WTC11 (cell line): ENCODE data around the gene LRRC2. TPM values are rescaled to one million over a fixed set of nuclear protein-coding genes. Genes with fewer than 3 reads are reported as not detected.

ENCODE experiments used
- ATAC-seq: fragments of 200-7000 bp; cut with Tn5 transposase; 2 replicates; pipeline ENCODE4 v1.10.0; 2021; ENCODE audit warnings: mild to moderate bottlenecking, moderate library complexity
- CTCF ChIA-PET: fragments of 300-600 bp; sonication (Branson Sonifier 250); formaldehyde crosslinking; loops from one replicate; lab custom pipeline; 2021; ENCODE audit warnings: antibody characterized with exemption; lab: Charles Lee
- POLR2A ChIA-PET: fragments of 350-600 bp; sonication (Branson Sonifier 250); formaldehyde crosslinking; loops from one replicate; lab custom pipeline; 2021; ENCODE audit warnings: antibody characterized with exemption; lab: Charles Lee
- DNase-seq: peaks from one replicate; pipeline ENCODE4 v3.0.0; 2021; ENCODE audit warnings: low spot score
- H3K27ac Mint-ChIP-seq: 2 replicates; pipeline ENCODE4 v1.8.0; 2021; ENCODE audit warnings: mixed read lengths
- H3K27me3 Mint-ChIP-seq: 2 replicates; pipeline ENCODE4 v1.8.0; 2021; ENCODE audit warnings: low read depth, mild to moderate bottlenecking, moderate library complexity, mixed read lengths
- H3K36me3 Mint-ChIP-seq: 2 replicates; pipeline ENCODE4 v1.8.0; 2021; ENCODE audit warnings: mixed read lengths
- H3K4me1 Mint-ChIP-seq: 2 replicates; pipeline ENCODE4 v1.8.0; 2022; ENCODE audit warnings: mixed read lengths
- H3K4me3 Mint-ChIP-seq: 2 replicates; pipeline ENCODE4 v1.8.0; 2021; ENCODE audit warnings: mild to moderate bottlenecking, moderate library complexity, mixed read lengths
- H3K9me3 Mint-ChIP-seq: 2 replicates; pipeline ENCODE4 v1.8.0; 2021; ENCODE audit warnings: mixed read lengths
- ARID4B ChIP-seq: sonication (generic); formaldehyde crosslinking; IDR thresholded peaks from 2 replicates; pipeline ENCODE4 v1.8.0; 2023; ENCODE audit warnings: missing genetic modification reagents, mild to moderate bottlenecking, borderline replicate concordance
- CBFB ChIP-seq: sonication (generic); formaldehyde crosslinking; IDR thresholded peaks from 2 replicates; pipeline ENCODE4 v1.8.1; 2022; ENCODE audit warnings: mild to moderate bottlenecking, low read depth, missing genetic modification reagents
- CDX4 ChIP-seq: fragments of 250-450 bp; sonication (Bioruptor Pico); IDR thresholded peaks from 2 replicates; pipeline ENCODE4 v1.9.0; 2021; ENCODE audit warnings: moderate library complexity, mild to moderate bottlenecking, inconsistent platforms, borderline replicate concordance
- CREM ChIP-seq: sonication (generic); formaldehyde crosslinking; IDR thresholded peaks from 2 replicates; pipeline ENCODE4 v1.8.1; 2022; ENCODE audit warnings: mild to moderate bottlenecking, missing genetic modification reagents, moderate library complexity
- E2F5 ChIP-seq: sonication (generic); formaldehyde crosslinking; IDR thresholded peaks from 2 replicates; pipeline ENCODE4 v1.8.1; 2022; ENCODE audit warnings: mild to moderate bottlenecking, moderate library complexity, missing genetic modification reagents
- ELF4 ChIP-seq: sonication (generic); formaldehyde crosslinking; IDR thresholded peaks from 2 replicates; pipeline ENCODE4 v1.8.1; 2022; ENCODE audit warnings: low read depth, mild to moderate bottlenecking, moderate library complexity, missing genetic modification reagents
- HMGXB4 ChIP-seq: sonication (generic); formaldehyde crosslinking; IDR thresholded peaks from 2 replicates; pipeline ENCODE4 v1.8.1; 2023; ENCODE audit warnings: mild to moderate bottlenecking, moderate library complexity, missing genetic modification reagents
- PRDM15 ChIP-seq: sonication (generic); formaldehyde crosslinking; IDR thresholded peaks from 2 replicates; pipeline ENCODE4 v1.8.0; 2022; ENCODE audit warnings: missing genetic modification reagents
- PRRX2 ChIP-seq: fragments of 250-450 bp; sonication (Bioruptor Pico); IDR thresholded peaks from 2 replicates; pipeline ENCODE4 v1.8.0; 2021; ENCODE audit warnings: mild to moderate bottlenecking
- SMAD3 ChIP-seq: sonication (generic); formaldehyde crosslinking; IDR thresholded peaks from 2 replicates; pipeline ENCODE4 v1.8.0; 2022; ENCODE audit warnings: missing genetic modification reagents, mild to moderate bottlenecking, borderline replicate concordance
- SP1 ChIP-seq: sonication (generic); formaldehyde crosslinking; conservative IDR thresholded peaks from 2 replicates; pipeline ENCODE4 v1.8.1; 2022; ENCODE audit warnings: missing genetic modification reagents
- TCF7 ChIP-seq: sonication (generic); formaldehyde crosslinking; IDR thresholded peaks from 2 replicates; pipeline ENCODE4 v1.8.0; 2022; ENCODE audit warnings: mild to moderate bottlenecking, low read depth, missing genetic modification reagents, moderate library complexity
- TEAD4 ChIP-seq: sonication (generic); formaldehyde crosslinking; IDR thresholded peaks from 2 replicates; pipeline ENCODE4 v1.8.0; 2022; ENCODE audit warnings: mild to moderate bottlenecking, missing genetic modification reagents
- USF2 ChIP-seq: sonication (generic); formaldehyde crosslinking; IDR thresholded peaks from 2 replicates; pipeline ENCODE4 v1.8.1; 2023; ENCODE audit warnings: mild to moderate bottlenecking, missing genetic modification reagents, moderate library complexity
- ZNF219 ChIP-seq: sonication (generic); formaldehyde crosslinking; IDR thresholded peaks from 2 replicates; pipeline ENCODE4 v1.8.0; 2023; ENCODE audit warnings: missing genetic modification reagents, mild to moderate bottlenecking, borderline replicate concordance
- ZNF396 ChIP-seq: fragments of 250-450 bp; sonication (Bioruptor Pico); IDR thresholded peaks from 2 replicates; pipeline ENCODE4 v1.8.0; 2021; ENCODE audit warnings: mild to moderate bottlenecking, moderate library complexity, borderline replicate concordance
- total RNA-seq: library from RNA; stranded (reverse); gene quantifications from 3 replicates; pipeline ENCODE4 v1.2.3, GENCODE V29; 2021

LRRC2 gene
- total RNA-seq, 1 experiment from 2014 or later: 4.9 TPM

- H3K36me3 Mint-ChIP-seq: peaks cover 44% of the 10 kb centered on the region
- peaks cover 31% of the 10 kb centered on the region for H3K4me1 Mint-ChIP-seq
- H3K9me3 Mint-ChIP-seq: peaks cover 43% of the 10 kb centered on the region
- ChIA-PET CTCF (interaction anchor here (0.5 to 0.7 kb wide), 3 partner anchors 23 to 63 kb away, joined by 3 to 4 read pairs (median 4); no protein-coding TSS in a partner anchor), POLR2A (no interaction called here)
- no peak for TF ChIP-seq CBFB (CRISPR knock-in tag)
- H3K27me3 Mint-ChIP-seq: no peaks in the 10 kb centered on the region; the same call in 1 of the 2 replicates
- no peak overlapping the region for H3K27ac Mint-ChIP-seq
- ATAC-seq: no peak
- no peak for DNase-seq
- H3K4me3 Mint-ChIP-seq: no peak overlapping the region
Measured at GRCh38 chr3:46551615-46552014, 14.5 kb downstream of the LRRC2 start.

- H3K27me3 Mint-ChIP-seq: no peaks in the 10 kb centered on the region; the same call in 1 of the 2 replicates
- TF ChIP-seq ZNF219 (no peak), CBFB (CRISPR knock-in tag) (no peak), SMAD3 (CRISPR knock-in tag) (no peak), ZNF396 (CRISPR knock-in tag) (no peak), USF2 (CRISPR knock-in tag) (no peak), CREM (CRISPR knock-in tag) (no peak), ARID4B (no peak), SP1 (CRISPR knock-in tag) (no peak), CDX4 (CRISPR knock-in tag) (no peak), HMGXB4 (CRISPR knock-in tag) (no peak), ELF4 (CRISPR knock-in tag) (no peak), PRDM15 (no peak), TEAD4 (CRISPR knock-in tag) (no peak), PRRX2 (CRISPR knock-in tag) (no peak), E2F5 (no peak), TCF7 (no peak)
- peaks cover 47% of the 10 kb centered on the region for H3K4me1 Mint-ChIP-seq
- ATAC-seq: no peak
- H3K36me3 Mint-ChIP-seq: peaks cover 34% of the 10 kb centered on the region
- no peak overlapping the region for H3K4me3 Mint-ChIP-seq
- DNase-seq: no peak
- ChIA-PET CTCF (interaction anchor here (1.3 to 2.9 kb wide), 3 partner anchors 9 to 58 kb away, joined by 3 to 10 read pairs (median 10); no protein-coding TSS in a partner anchor), POLR2A (interaction anchor here (1.0 to 1.6 kb wide), 4 partner anchors 9 to 27 kb away, joined by 6 to 7 read pairs (median 6); a partner anchor contains a TSS)
- H3K27ac Mint-ChIP-seq: peak overlapping the region; percentile 67; the same call in 1 of the 2 replicates
- H3K9me3 Mint-ChIP-seq: peaks cover 32% of the 10 kb centered on the region
Measured at GRCh38 chr3:46549989-46550388, 16.1 kb downstream of the LRRC2 start.
